Activated naive CD4-positive, alpha-beta T cell treated with anti-CD3 and anti-CD28 coated beads, Interleukin-2, amount 50 U/mL, for 72 hours (primary cell): ENCODE results near the gene PAFAH1B2. TPM values are rescaled to one million over a fixed set of nuclear protein-coding genes. Genes with fewer than 3 reads are reported as not detected.
A peak's percentile ranks its signal among the peaks of the same experiment; 100 is the strongest.
"Not testable (repeated sequence)": the region's sequence is repeated elsewhere in the genome, so short reads cannot be mapped to it uniquely, and the experiment has no call there.

Experiments used
- ATAC-seq, 2 donors: fragments of 150-1000 bp; cut with Tn5 transposase; 2 replicates each; pipeline ENCODE4 v1.10.0; 2021; ENCODE audit warnings: mild to moderate bottlenecking in 2 of 2, moderate library complexity in 2 of 2
- DNase-seq, 2 donors: peaks; one replicate each; pipeline ENCODE4 v3.0.0; 2021 to 2022; ENCODE audit warnings: low spot score in 2 of 2
- H3K27ac Mint-ChIP-seq, 2 donors: one replicate each; pipeline ENCODE4 v1.8.0; 2022; ENCODE audit warnings: mild to moderate bottlenecking in 2 of 2, mixed read lengths in 2 of 2
- H3K36me3 Mint-ChIP-seq, 2 donors: one replicate each; pipeline ENCODE4 v1.8.0; 2022; ENCODE audit warnings: mixed read lengths in 2 of 2
- H3K9me3 Mint-ChIP-seq, 2 donors: one replicate each; pipeline ENCODE4 v1.8.0; 2022; ENCODE audit warnings: mixed read lengths in 2 of 2
- total RNA-seq, 2 donors: library from RNA; stranded (reverse); gene quantifications; one replicate each; pipeline ENCODE4 v1.2.3, GENCODE V29; 2022

Gene PAFAH1B2
- total RNA-seq, 2 donors from 2014 or later, result 63.4 to 64.5 TPM

DNA sequence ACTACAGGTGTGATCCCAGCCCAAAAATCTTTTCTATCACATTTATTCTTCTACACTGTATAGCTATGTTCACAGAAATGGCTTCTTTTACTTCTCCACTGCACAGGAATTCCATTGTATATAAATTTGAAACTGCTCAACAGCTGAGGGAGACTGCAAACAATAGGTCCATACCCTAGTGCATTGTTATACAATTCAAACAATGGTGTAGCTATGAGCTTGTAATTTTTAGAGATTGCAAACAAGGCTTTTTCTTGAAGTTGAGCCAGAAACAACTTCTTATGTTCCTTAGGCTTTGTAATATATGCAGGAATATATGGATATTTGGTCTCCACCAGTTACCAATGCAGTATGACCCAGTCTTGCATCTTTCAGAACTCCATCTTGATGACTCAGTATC lies 26.4 kb upstream of the PAFAH1B2 start:
- H3K27ac Mint-ChIP-seq, result no peak overlapping the region

DNA sequence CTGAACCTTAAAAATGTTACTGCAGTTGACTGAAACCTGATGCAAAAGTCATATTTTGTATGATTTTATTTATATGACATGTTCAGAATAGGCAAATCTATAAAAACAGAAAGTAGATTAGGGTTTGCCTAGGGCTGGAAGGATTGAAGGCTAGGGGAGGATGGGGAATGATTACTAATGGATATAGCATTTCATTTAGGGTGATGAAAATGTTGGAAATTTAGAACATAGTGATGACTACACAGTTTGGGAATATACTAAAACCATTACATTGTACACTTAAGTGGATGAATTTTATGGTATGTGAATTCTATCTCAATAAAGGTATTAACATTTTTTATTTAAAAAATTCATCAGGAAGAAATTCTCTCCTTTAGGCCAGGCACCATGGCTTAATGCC lies 22.9 kb upstream of the PAFAH1B2 start:
- ATAC-seq (no peak), DNase-seq (no peak)
- Mint-ChIP-seq H3K9me3 (no peaks in the 10 kb centered on the region), H3K27ac (no peak overlapping the region), H3K36me3 (no peaks in the 10 kb centered on the region)

More for the DNA sequence above, 26.4 kb upstream of the PAFAH1B2 start:
- no peak for DNase-seq
- no peaks in the 10 kb centered on the region for H3K9me3 Mint-ChIP-seq
- peaks cover 0 to under 1% of the 10 kb centered on the region in 2 donors for H3K36me3 Mint-ChIP-seq
- no peak for ATAC-seq

DNA sequence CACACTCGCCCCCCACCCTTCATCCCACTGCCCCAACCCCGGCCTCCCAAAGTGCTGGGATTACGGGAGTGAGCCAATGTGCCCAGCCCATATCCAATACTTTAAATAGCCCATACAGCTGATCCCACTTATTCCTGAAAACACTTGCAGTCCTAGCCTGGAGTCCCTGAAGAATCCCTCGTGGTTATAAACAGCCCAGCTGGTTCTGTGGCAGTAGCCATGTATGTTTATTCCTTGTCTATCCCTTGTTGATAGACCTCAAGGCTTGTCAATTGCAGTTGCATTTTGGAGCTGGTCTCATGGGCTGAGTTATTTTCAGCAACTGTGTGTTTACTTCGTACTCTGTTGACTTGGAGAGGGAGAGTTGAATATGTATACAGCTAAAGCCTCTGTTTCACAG lies 21.5 kb upstream of the PAFAH1B2 start:
- H3K9me3 Mint-ChIP-seq, result no peaks in the 10 kb centered on the region
- no peaks in the 10 kb centered on the region for H3K36me3 Mint-ChIP-seq
- no peak overlapping the region for H3K27ac Mint-ChIP-seq
- no peak for ATAC-seq
- DNase-seq, result no peak

DNA sequence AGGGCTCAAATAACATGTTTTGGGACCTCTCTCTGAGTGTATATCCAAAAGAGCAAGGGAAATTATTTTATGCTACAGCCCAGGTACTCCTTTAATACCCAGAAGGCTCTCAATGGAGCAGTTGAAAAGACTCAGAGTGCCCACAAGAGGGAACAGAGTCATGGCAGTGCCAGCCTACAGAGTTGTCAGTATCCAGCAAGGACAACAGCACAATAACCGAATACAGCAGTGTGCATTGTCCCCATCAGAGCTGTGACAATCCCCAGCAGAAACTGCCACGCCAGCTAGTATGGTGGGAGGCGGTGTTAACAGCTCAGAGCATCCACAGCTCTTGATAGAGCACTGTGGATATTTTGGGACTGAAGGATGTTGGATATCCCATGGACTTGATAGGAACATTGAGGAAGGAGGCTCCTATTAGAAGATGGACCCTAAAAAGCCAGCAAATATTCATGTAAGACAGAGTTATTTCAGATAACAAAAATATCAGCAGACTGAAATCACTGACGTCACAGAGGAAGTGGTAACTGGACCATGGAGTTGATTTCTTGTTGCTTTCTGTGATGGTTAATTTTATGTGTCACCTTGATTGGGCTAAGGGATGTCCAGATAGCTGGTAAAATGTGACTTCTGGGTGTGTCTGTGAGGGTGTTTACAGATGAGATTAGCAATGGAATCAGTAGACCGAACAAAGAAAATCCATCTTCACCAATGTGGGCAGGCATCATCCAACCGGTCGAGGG lies 17.7 kb upstream of the PAFAH1B2 start:
- ATAC-seq, result no peak
- no peak for DNase-seq
- Mint-ChIP-seq H3K9me3 (no peaks in the 10 kb centered on the region), H3K36me3 (no peaks in the 10 kb centered on the region), H3K27ac (no peak overlapping the region)

GRCh38 chr11:117127171-117127901 lies 16.8 kb upstream of the PAFAH1B2 start:
- no peak overlapping the region for H3K27ac Mint-ChIP-seq
- H3K9me3 Mint-ChIP-seq, result no peaks in the 10 kb centered on the region
- ATAC-seq, result no peak
- no peaks in the 10 kb centered on the region for H3K36me3 Mint-ChIP-seq
- no peak for DNase-seq

DNA sequence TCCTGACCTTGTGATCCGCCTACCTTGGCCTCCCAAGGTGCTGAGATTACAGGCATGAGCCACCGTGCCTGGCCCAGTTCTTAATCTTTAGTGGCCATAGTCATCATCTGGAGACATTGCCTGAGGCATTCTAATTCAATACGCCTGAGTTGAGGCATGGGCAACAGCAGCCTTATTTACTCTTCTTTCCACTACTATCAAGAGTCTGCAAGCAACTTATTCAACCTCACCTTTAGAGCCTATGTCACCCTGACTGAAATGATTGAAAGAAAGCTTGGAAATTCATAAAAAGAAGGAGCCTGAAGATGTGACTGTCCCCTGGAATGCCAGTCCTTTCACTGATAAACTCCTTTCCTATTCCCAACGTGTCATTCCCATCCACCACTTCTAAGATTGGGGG lies 15.8 kb upstream of the PAFAH1B2 start:
- Mint-ChIP-seq H3K36me3 (no peaks in the 10 kb centered on the region), H3K27ac (no peak overlapping the region), H3K9me3 (no peaks in the 10 kb centered on the region)
- no peak for ATAC-seq
- DNase-seq, result no peak

DNA sequence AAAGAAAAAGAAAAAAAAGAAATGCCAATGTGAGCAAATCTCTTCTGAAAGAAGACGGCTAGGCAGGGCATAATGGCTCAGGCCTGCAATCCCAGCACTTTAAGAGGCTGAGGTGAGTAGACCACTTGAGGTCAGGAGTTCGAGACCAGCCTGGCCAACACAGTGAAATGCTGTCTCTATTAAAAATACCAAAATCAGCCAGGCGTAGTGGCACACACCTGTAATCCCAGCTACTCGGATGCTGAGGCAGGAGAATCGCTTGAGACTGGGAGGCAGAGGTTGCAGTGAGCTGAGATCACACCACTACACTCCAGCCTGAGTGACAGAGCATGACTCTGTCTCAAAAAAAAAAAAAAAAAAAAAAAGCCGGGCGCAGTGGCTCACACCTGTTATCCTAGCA lies 13.7 kb upstream of the PAFAH1B2 start:
- H3K9me3 Mint-ChIP-seq, H3K36me3 Mint-ChIP-seq, DNase-seq, H3K27ac Mint-ChIP-seq, ATAC-seq: not testable (repeated sequence)

DNA sequence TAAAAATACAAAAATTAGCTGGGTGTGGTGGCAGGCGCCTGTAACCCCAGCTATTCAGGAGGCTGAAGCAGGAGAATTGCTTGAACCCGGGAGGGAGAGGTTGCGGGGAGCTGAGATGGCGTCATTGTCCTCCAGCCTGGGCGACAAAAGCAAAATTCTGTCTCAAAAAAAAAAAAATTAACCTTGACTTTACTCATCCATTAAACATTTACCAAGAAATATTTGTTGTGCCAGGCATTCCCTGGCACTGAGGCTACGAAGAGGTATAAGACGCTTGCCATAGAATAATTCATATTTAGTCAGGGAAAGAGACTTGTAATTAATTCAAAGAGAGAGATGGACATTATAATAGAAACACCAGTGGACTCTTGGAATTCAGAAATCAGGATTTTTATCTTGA lies 13.2 kb upstream of the PAFAH1B2 start:
- DNase-seq, result no peak
- ATAC-seq, result no peak
- no peaks in the 10 kb centered on the region for H3K9me3 Mint-ChIP-seq
- H3K36me3 Mint-ChIP-seq, result no peaks in the 10 kb centered on the region
- H3K27ac Mint-ChIP-seq, result no peak overlapping the region

GRCh38 chr11:117134431-117134830 lies 9.7 kb upstream of the PAFAH1B2 start:
- DNase-seq, result no peak
- Mint-ChIP-seq H3K9me3 (no peaks in the 10 kb centered on the region), H3K27ac (no peak overlapping the region), H3K36me3 (no peaks in the 10 kb centered on the region)
- no peak for ATAC-seq

- not testable (repeated sequence) for H3K36me3 Mint-ChIP-seq, ATAC-seq, DNase-seq, H3K9me3 Mint-ChIP-seq, H3K27ac Mint-ChIP-seq
Observed at GRCh38 chr11:117134979-117135378, 9.1 kb upstream of the PAFAH1B2 start.

GRCh38 chr11:117137223-117138086 lies 6.6 kb upstream of the PAFAH1B2 start:
- H3K9me3 Mint-ChIP-seq, ATAC-seq, H3K36me3 Mint-ChIP-seq, H3K27ac Mint-ChIP-seq, DNase-seq: not testable (repeated sequence)

- Mint-ChIP-seq H3K36me3 (peaks cover 17 to 25% of the 10 kb centered on the region in 2 donors), H3K9me3 (no peaks in the 10 kb centered on the region), H3K27ac (peak overlapping the region; percentile 85 to 98)
- peak; percentile 36 to 37 for ATAC-seq
- DNase-seq, result peak in 1 of 2 donors; percentile 5
Observed at GRCh38 chr11:117143390-117143789, 697 bp upstream of the PAFAH1B2 start.

- H3K27ac Mint-ChIP-seq, result peak overlapping the region; percentile 98 to 99
- no peaks in the 10 kb centered on the region for H3K9me3 Mint-ChIP-seq
- peaks cover 17 to 25% of the 10 kb centered on the region in 2 donors for H3K36me3 Mint-ChIP-seq
- DNase-seq (peak in 1 of 2 donors; percentile 43), ATAC-seq (peak; percentile 54 to 60)
Observed at GRCh38 chr11:117144477-117145392, 648 bp downstream of the PAFAH1B2 start.

DNA sequence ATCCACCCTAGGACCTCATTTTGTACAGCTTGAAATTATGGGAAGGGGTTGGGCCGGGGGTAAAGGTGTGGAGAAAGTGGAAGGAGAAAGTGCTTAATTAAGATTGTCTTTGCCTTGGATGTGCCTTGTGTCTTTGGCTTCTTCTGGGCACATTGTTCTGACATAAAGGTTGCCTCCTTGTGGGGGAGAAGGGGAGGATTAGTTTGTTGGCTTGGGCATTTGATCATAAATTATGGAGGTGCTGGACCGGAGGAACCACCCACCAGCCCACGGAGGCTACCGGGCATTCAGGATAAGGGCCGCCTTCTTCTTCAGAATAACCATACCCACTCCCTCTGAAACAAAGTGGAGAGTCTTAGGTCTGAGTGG lies 1.3 kb downstream of the PAFAH1B2 start:
- Mint-ChIP-seq H3K9me3 (no peaks in the 10 kb centered on the region), H3K36me3 (peaks cover 17 to 25% of the 10 kb centered on the region in 2 donors), H3K27ac (peak overlapping the region; percentile 87 to 99)
- DNase-seq (peak in 1 of 2 donors; percentile 7), ATAC-seq (no peak)

DNA sequence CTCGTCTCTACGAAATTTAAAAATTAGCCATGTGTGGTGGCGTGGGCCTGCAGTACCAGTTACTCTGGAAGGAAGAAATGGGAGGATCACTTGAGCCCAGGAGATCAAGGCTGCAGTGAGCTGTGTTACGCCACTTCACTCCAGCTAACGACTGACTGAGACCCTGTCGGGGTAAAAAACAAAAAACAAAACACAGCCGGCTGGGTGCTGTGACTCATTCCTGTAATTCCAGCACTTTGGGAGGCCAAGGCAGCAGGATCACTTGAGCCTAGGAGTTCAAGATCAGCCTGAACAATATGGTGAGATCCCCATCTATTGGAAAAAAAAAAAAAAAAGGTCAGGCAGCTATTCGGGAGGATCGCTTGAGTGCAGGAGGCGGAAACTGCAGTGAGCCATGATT lies 2.4 kb downstream of the PAFAH1B2 start:
- peaks cover 17 to 25% of the 10 kb centered on the region in 2 donors for H3K36me3 Mint-ChIP-seq
- no peaks in the 10 kb centered on the region for H3K9me3 Mint-ChIP-seq
- no peak for ATAC-seq
- peak overlapping the region in 1 of 2 donors; percentile 87 for H3K27ac Mint-ChIP-seq
- no peak for DNase-seq

GRCh38 chr11:117152066-117152465 lies 8.0 kb downstream of the PAFAH1B2 start:
- H3K36me3 Mint-ChIP-seq, result peaks cover 0 to 10% of the 10 kb centered on the region in 2 donors

More at GRCh38 chr11:117152066-117152465, 8.0 kb downstream of the PAFAH1B2 start:
- Mint-ChIP-seq H3K27ac (no peak overlapping the region), H3K9me3 (no peaks in the 10 kb centered on the region)
- no peak for DNase-seq
- ATAC-seq, result no peak
